Dorsolateral prefrontal cortex (tissue), 118 donors: ENCODE results near the gene WDR7. TPM values are rescaled to one million over a fixed set of nuclear protein-coding genes. Genes with fewer than 3 reads are reported as not detected.

Source experiments
- total RNA-seq, 120 experiments: library from RNA; stranded (reverse); gene quantifications; one replicate each; pipeline versions ENCODE4 v1.2.3 to v1.2.4, GENCODE V29; 2022

WDR7 gene
- total RNA-seq, 120 experiments from 2014 or later: 101 to 199 (median 153) TPM

Other genes starting within 250 kb of the WDR7 start
- gene TXNL1, start 12.8 kb upstream of the WDR7 start, total RNA-seq: 100 to 1,000 TPM in 26 of 120 experiments, 10 to 100 TPM in 94; 48.1 to 113 (median 87.5) TPM